OCI-LY3 (cell line): ENCODE data around the gene SLMAP.
A peak's percentile ranks its signal among the peaks of the same experiment; 100 is the strongest.

Experiments used
- H2AFZ ChIP-seq: fragments of 200-600, 300-600 bp; shearing (Covaris generic); 2 replicates; pipeline ENCODE4 v1.6.0; 2014; ENCODE audit warnings: antibody characterized with exemption, low read depth, low read length
- H3K27ac ChIP-seq: fragments of 200-600, 300-600 bp; sonication (generic); 2 replicates; pipeline ENCODE4 v1.5.1; 2014; ENCODE audit warnings: mild to moderate bottlenecking, low read length, moderate library complexity, mixed read lengths
- H3K27me3 ChIP-seq: fragments of 200-600, 300-600 bp; sonication (generic); 2 replicates; pipeline ENCODE4 v1.6.1; 2014; ENCODE audit warnings: low read depth, low read length, mixed read lengths
- H3K36me3 ChIP-seq: fragments of 200-600, 300-600 bp; sonication (generic); replicated peaks from 2 replicates; pipeline ENCODE3; 2014; ENCODE audit warnings: low read depth, low read length, mixed read lengths
- H3K4me1 ChIP-seq: fragments of 300-600, 200-600 bp; sonication (generic); 2 replicates; pipeline ENCODE4 v1.6.1; 2014; ENCODE audit warnings: low read length, mixed read lengths
- H3K4me2 ChIP-seq: fragments of 200-600, 300-600 bp; sonication (generic); 2 replicates; pipeline ENCODE4 v1.6.1; 2014; ENCODE audit warnings: low read length, mixed read lengths
- H3K4me3 ChIP-seq: fragments of 300-600, 200-600 bp; sonication (generic); 2 replicates; pipeline ENCODE4 v1.5.1; 2014; ENCODE audit warnings: antibody characterized with exemption, mild to moderate bottlenecking, low read length, moderate library complexity
- H3K79me2 ChIP-seq: fragments of 300-600, 200-600 bp; shearing (Covaris generic); 2 replicates; pipeline ENCODE4 v1.6.1; 2014; ENCODE audit warnings: mild to moderate bottlenecking, low read length, mixed read lengths
- H3K9ac ChIP-seq: fragments of 300-600, 200-600 bp; shearing (Covaris generic); 2 replicates; pipeline ENCODE4 v1.6.0; 2014; ENCODE audit warnings: mild to moderate bottlenecking, low read length, moderate library complexity
- H3K9me3 ChIP-seq: fragments of 200-600, 300-600 bp; shearing (Covaris generic); 2 replicates; pipeline ENCODE4 v1.6.1; 2014; ENCODE audit warnings: low read length, mixed read lengths; ENCODE audit not compliant: insufficient read depth
- H4K20me1 ChIP-seq: fragments of 200-600, 300-600 bp; sonication (generic); 2 replicates; pipeline ENCODE4 v1.6.1; 2016; ENCODE audit warnings: low read length, mixed read lengths; ENCODE audit not compliant: insufficient read depth
- CTCF ChIP-seq: fragments of 200-600, 300-600 bp; sonication (generic); IDR thresholded peaks from 2 replicates; pipeline ENCODE4 v1.5.1; 2014; ENCODE audit warnings: antibody characterized with exemption, low read length, low read depth
- EZH2phosphoT487 ChIP-seq: fragments of 200-600 bp; shearing (Covaris generic); IDR thresholded peaks from 2 replicates; pipeline ENCODE4 v1.6.1; 2018; ENCODE audit warnings: antibody characterized with exemption, mixed run types, low read depth

The SLMAP gene

GRCh38 chr3:57755368-57755675 is 787 bp upstream of the SLMAP start:
- peak overlapping the region; percentile 83 for H3K4me2 ChIP-seq
- H3K27me3 ChIP-seq = no peaks in the 10 kb centered on the region
- peak overlapping the region; percentile 70 for H3K9ac ChIP-seq
- H3K36me3 ChIP-seq = peaks cover 15% of the 10 kb centered on the region
- H3K4me1 ChIP-seq = peaks cover 24% of the 10 kb centered on the region
- H3K4me3 ChIP-seq = peak overlapping the region; percentile 85
- H3K27ac ChIP-seq = peak overlapping the region; percentile 56
- H2AFZ ChIP-seq = peak overlapping the region; percentile 100
- no peak for TF ChIP-seq EZH2phosphoT487
- no peaks in the 10 kb centered on the region for H3K9me3 ChIP-seq
- H4K20me1 ChIP-seq = peaks cover 10% of the 10 kb centered on the region
- H3K79me2 ChIP-seq = peaks cover 42% of the 10 kb centered on the region

- peak overlapping the region; percentile 85 for H3K4me3 ChIP-seq
- H2AFZ ChIP-seq = peak overlapping the region; percentile 59; the same call in 1 of the 2 replicates
- TF ChIP-seq EZH2phosphoT487 = no peak
- no peak for TF ChIP-seq CTCF
- H3K4me1 ChIP-seq = peaks cover 24% of the 10 kb centered on the region
- no peaks in the 10 kb centered on the region for H3K9me3 ChIP-seq
- H4K20me1 ChIP-seq = peaks cover 10% of the 10 kb centered on the region
- peak overlapping the region; percentile 83 for H3K9ac ChIP-seq
- peaks cover 17% of the 10 kb centered on the region for H3K36me3 ChIP-seq
- peak overlapping the region; percentile 32 for H3K27ac ChIP-seq
- peaks cover 55% of the 10 kb centered on the region for H3K79me2 ChIP-seq
- H3K27me3 ChIP-seq = no peaks in the 10 kb centered on the region
- peak overlapping the region; percentile 92 for H3K4me2 ChIP-seq
Measured at GRCh38 chr3:57756528-57757401, 656 bp downstream of the SLMAP start.

- peak overlapping the region; percentile 92 for H3K4me2 ChIP-seq
- H3K9ac ChIP-seq = no peak overlapping the region; the same call in 1 of the 2 replicates
- H3K4me3 ChIP-seq = peak overlapping the region; percentile 85; the same call in 1 of the 2 replicates
- TF ChIP-seq EZH2phosphoT487 (no peak), CTCF (no peak)
- peaks cover 17% of the 10 kb centered on the region for H3K36me3 ChIP-seq
- H3K79me2 ChIP-seq = peaks cover 65% of the 10 kb centered on the region
- H4K20me1 ChIP-seq = peaks cover 14% of the 10 kb centered on the region
- H3K4me1 ChIP-seq = peaks cover 24% of the 10 kb centered on the region
- no peak overlapping the region for H3K27ac ChIP-seq
- H3K9me3 ChIP-seq = no peaks in the 10 kb centered on the region
- H2AFZ ChIP-seq = no peak overlapping the region
- no peaks in the 10 kb centered on the region for H3K27me3 ChIP-seq
Measured at GRCh38 chr3:57757642-57758297, 1.7 kb downstream of the SLMAP start.

- Histone ChIP-seq H2AFZ (no peak overlapping the region), H4K20me1 (peaks cover 18% of the 10 kb centered on the region), H3K4me1 (peaks cover 24% of the 10 kb centered on the region), H3K4me2 (peak overlapping the region; percentile 92; the same call in 1 of the 2 replicates), H3K9me3 (no peaks in the 10 kb centered on the region), H3K27ac (no peak overlapping the region), H3K4me3 (no peak overlapping the region), H3K9ac (no peak overlapping the region), H3K36me3 (peaks cover 23% of the 10 kb centered on the region), H3K79me2 (peaks cover 74% of the 10 kb centered on the region), H3K27me3 (no peaks in the 10 kb centered on the region)
- TF ChIP-seq EZH2phosphoT487 (no peak), CTCF (no peak)
Measured at GRCh38 chr3:57758686-57759085, 2.6 kb downstream of the SLMAP start.
